ENCODE results near the gene GPC4.
"Not testable (repeated sequence)": the region's sequence is repeated elsewhere in the genome, so short reads cannot be mapped to it uniquely, and the experiment has no call there.

Gene GPC4

DNA sequence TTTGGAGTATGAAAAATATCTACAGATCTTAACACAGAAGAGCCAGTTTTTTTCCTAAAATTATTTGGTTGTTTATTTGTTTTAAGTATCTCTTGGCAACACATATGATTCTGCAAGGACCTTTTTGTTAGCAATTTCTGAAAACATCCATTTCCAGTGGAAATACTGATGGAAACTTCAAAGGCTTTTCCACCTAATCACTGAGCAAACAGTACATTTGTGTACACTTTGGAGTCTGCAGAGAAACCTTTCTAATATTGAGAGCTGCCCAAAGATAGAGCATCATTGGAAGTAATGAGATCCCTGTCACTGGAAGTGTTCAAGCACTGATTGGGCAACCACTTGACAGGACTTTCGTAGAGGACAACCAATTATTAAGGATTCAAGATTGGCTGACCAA is 127.4 kb downstream of the GPC4 start:
- TF ChIP-seq, protein P1, sequence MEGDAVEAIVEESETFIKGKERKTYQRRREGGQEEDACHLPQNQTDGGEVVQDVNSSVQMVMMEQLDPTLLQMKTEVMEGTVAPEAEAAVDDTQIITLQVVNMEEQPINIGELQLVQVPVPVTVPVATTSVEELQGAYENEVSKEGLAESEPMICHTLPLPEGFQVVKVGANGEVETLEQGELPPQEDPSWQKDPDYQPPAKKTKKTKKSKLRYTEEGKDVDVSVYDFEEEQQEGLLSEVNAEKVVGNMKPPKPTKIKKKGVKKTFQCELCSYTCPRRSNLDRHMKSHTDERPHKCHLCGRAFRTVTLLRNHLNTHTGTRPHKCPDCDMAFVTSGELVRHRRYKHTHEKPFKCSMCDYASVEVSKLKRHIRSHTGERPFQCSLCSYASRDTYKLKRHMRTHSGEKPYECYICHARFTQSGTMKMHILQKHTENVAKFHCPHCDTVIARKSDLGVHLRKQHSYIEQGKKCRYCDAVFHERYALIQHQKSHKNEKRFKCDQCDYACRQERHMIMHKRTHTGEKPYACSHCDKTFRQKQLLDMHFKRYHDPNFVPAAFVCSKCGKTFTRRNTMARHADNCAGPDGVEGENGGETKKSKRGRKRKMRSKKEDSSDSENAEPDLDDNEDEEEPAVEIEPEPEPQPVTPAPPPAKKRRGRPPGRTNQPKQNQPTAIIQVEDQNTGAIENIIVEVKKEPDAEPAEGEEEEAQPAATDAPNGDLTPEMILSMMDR (IDR thresholded peaks at IDR 0.05): no peak
- no peak overlapping the region for H3K4me2 ChIP-seq (ENCODE audit: low read length)
- no peak overlapping the region for H3K9ac ChIP-seq
- no peaks in the 10 kb centered on the region for H3K4me1 ChIP-seq
- H3K79me2 ChIP-seq: no peaks in the 10 kb centered on the region
- H3K4me3 ChIP-seq (ENCODE audit: low read depth, low read length): no peak overlapping the region
- H3K36me3 ChIP-seq (ENCODE audit: control insufficient read depth, insufficient read depth, low read length): no peaks in the 10 kb centered on the region
- H3K27me3 ChIP-seq (ENCODE audit: control insufficient read depth, insufficient read depth, low read length): no peaks in the 10 kb centered on the region
- no peaks in the 10 kb centered on the region for H3K9me3 ChIP-seq (ENCODE audit: control insufficient read depth, low read length)
- no peak overlapping the region for H3K27ac ChIP-seq
- H2AFZ ChIP-seq: no peak overlapping the region

DNA sequence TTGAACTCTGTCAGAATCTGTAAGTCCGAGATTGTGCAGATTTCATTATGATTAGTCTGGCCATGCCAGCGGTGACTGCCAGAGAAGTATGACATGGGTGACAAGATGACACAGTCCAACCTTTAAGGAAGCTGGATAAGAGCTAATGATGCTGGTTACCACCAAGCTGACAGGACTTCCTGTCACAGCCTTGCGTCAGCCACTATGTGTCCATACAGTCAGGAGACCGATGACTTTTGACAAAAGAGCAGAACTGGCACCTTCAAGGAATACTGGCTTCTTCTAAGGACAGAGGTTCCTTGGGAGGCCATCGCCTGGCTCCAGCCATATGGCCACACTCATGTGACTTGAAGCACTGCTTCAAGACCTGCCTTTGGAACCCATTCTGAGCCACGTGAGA is 129.9 kb downstream of the GPC4 start:
- TF ChIP-seq, protein P1 (IDR thresholded peaks at IDR 0.05): no peak
- Histone ChIP-seq H3K79me2 (no peaks in the 10 kb centered on the region), H3K9me3 (ENCODE audit: control insufficient read depth, low read length) (no peaks in the 10 kb centered on the region), H3K27ac (no peak overlapping the region), H3K27me3 (ENCODE audit: control insufficient read depth, insufficient read depth, low read length) (no peaks in the 10 kb centered on the region), H3K36me3 (ENCODE audit: control insufficient read depth, insufficient read depth, low read length) (no peaks in the 10 kb centered on the region), H3K9ac (no peak overlapping the region), H3K4me2 (ENCODE audit: low read length) (no peak overlapping the region), H2AFZ (no peak overlapping the region), H3K4me3 (ENCODE audit: low read depth, low read length) (no peak overlapping the region), H3K4me1 (no peaks in the 10 kb centered on the region)

DNA sequence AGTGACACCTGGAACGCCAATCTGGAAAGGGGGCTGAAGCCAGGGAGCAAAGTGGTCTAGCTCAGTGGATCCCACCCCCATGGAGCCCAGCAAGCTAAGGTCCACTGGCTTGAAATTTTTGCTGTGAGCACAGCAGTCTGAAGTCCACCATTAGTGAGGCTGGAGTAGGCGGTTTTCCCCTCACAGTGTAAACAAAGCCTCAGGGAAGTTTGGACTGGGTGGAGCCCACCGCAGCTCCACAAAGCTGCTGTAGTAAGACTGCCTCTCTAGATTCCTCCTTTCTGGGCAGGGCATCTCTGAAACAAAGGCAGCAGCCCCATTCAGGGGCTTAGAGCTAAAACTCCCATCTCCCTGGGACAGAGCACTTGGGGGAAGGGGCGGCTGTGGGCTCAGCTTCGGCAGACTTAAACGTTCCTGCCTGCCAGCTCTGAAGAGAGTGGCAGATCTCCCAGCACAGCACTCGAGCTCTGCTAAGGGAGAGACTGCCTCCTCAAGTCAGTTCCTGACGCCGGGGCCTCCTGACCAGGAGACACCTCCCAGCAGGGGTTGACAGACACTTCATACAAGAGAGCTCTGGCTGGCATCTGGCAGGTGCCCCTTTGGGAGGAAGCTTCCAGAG is 136.1 kb downstream of the GPC4 start:
- not testable (repeated sequence) for H3K79me2 ChIP-seq

DNA sequence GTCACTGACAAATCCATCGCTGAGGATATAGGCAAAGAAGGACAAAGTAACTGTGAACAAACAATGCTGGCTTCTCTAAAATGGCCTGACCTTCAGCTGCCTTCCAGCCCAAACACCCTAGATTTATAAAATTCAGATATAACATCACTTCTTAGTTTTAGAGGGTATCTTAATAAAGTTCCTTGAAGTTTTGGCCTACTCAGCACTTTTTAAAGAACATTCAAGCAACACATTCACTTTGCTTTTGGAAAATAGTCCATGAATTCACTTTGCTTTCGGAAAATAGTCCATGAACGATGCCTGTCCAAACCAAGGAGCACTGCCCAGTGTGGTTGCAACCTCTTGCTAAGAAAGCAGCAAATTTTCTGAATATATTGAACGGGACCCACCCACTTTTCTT is 142.1 kb downstream of the GPC4 start:
- Histone ChIP-seq H3K4me1 (no peaks in the 10 kb centered on the region), H3K4me3 (ENCODE audit: low read depth, low read length) (no peak overlapping the region), H3K27me3 (ENCODE audit: control insufficient read depth, insufficient read depth, low read length) (no peaks in the 10 kb centered on the region), H3K9me3 (ENCODE audit: control insufficient read depth, low read length) (no peaks in the 10 kb centered on the region), H3K79me2 (no peaks in the 10 kb centered on the region), H3K27ac (no peak overlapping the region), H3K36me3 (ENCODE audit: control insufficient read depth, insufficient read depth, low read length) (no peaks in the 10 kb centered on the region), H3K9ac (no peak overlapping the region), H2AFZ (no peak overlapping the region), H3K4me2 (ENCODE audit: low read length) (no peak overlapping the region)
- TF ChIP-seq, protein P1 (IDR thresholded peaks at IDR 0.05): no peak

More for the DNA sequence above, 136.1 kb downstream of the GPC4 start:
- not testable (repeated sequence) for H3K4me2 ChIP-seq (ENCODE audit: low read length); H2AFZ ChIP-seq; H3K27me3 ChIP-seq (ENCODE audit: control insufficient read depth, insufficient read depth, low read length); H3K27ac ChIP-seq; H3K4me1 ChIP-seq; H3K36me3 ChIP-seq (ENCODE audit: control insufficient read depth, insufficient read depth, low read length); H3K4me3 ChIP-seq (ENCODE audit: low read depth, low read length); H3K9ac ChIP-seq; H3K9me3 ChIP-seq (ENCODE audit: control insufficient read depth, low read length)

DNA sequence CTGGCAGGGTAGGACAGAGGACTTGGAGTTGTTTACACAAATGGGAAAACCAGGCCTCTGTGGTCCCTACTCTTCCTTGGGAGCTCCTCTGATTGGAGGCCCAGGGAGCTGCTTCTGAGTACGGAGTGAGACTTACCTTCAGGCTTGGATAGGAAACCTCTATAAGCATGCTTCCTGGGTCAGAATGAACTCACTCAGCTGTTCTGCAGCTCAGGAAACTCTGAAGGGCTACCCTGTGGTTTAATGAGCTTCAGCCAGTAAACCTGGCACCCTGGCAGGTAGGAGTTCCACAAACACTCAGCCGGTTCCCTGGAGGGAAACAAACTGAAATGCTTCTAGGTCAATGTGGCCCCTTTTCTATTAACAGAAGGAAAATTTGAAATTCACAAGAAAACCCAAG is 146.1 kb downstream of the GPC4 start:
- Histone ChIP-seq H3K27me3 (ENCODE audit: control insufficient read depth, insufficient read depth, low read length) (no peaks in the 10 kb centered on the region), H3K4me3 (ENCODE audit: low read depth, low read length) (no peak overlapping the region)
- TF ChIP-seq, protein P1 (IDR thresholded peaks at IDR 0.05): no peak

More for the DNA sequence above, 146.1 kb downstream of the GPC4 start:
- Histone ChIP-seq H3K27ac (no peak overlapping the region), H3K4me1 (no peaks in the 10 kb centered on the region), H3K79me2 (no peaks in the 10 kb centered on the region), H3K9me3 (ENCODE audit: control insufficient read depth, low read length) (no peaks in the 10 kb centered on the region), H3K9ac (no peak overlapping the region), H2AFZ (no peak overlapping the region), H3K4me2 (ENCODE audit: low read length) (no peak overlapping the region), H3K36me3 (ENCODE audit: control insufficient read depth, insufficient read depth, low read length) (no peaks in the 10 kb centered on the region)

Data from parathyroid adenoma (tissue), 2 donors.